ENCODE measurements around the gene TRMT61A.

Gene TRMT61A

GRCh38 chr14:103535081-103535890, 6.3 kb downstream of the TRMT61A start:
- DNase-seq (ENCODE audit: low read depth in 2 of 2): no peak

GRCh38 chr14:103535891-103536565, 7.0 kb downstream of the TRMT61A start:
- no peak for DNase-seq (ENCODE audit: low read depth in 2 of 2)

GRCh38 chr14:103536693-103537092, 7.7 kb downstream of the TRMT61A start:
- no peak for DNase-seq (ENCODE audit: low read depth in 2 of 2)

- DNase-seq (ENCODE audit: low read depth in 2 of 2): no peak
Observed at GRCh38 chr14:103537175-103537990, 8.4 kb downstream of the TRMT61A start.

- no peak for DNase-seq (ENCODE audit: low read depth in 2 of 2)
Observed at GRCh38 chr14:103538291-103539055, 9.5 kb downstream of the TRMT61A start.

GRCh38 chr14:103539056-103539825, 10.2 kb downstream of the TRMT61A start:
- DNase-seq (ENCODE audit: low read depth in 2 of 2): no peak

- DNase-seq (ENCODE audit: low read depth in 2 of 2): no peak
Observed at GRCh38 chr14:103540821-103541708, 12.1 kb downstream of the TRMT61A start.

- DNase-seq (ENCODE audit: low read depth in 2 of 2): no peak
Observed at GRCh38 chr14:103541709-103542604, 13.0 kb downstream of the TRMT61A start.

GRCh38 chr14:103542605-103543088, 13.7 kb downstream of the TRMT61A start:
- DNase-seq (ENCODE audit: low read depth in 2 of 2): no peak

- DNase-seq (ENCODE audit: low read depth in 2 of 2): no peak
Observed at GRCh38 chr14:103543140-103543539, 14.1 kb downstream of the TRMT61A start.

GRCh38 chr14:103543721-103544387, 14.9 kb downstream of the TRMT61A start:
- DNase-seq (ENCODE audit: low read depth in 2 of 2): no peak

GRCh38 chr14:103544388-103545218, 15.6 kb downstream of the TRMT61A start:
- DNase-seq (ENCODE audit: low read depth in 2 of 2): no peak

- no peak for DNase-seq (ENCODE audit: low read depth in 2 of 2)
Observed at GRCh38 chr14:103545219-103545914, 16.4 kb downstream of the TRMT61A start.

GRCh38 chr14:103545915-103546651, 17.1 kb downstream of the TRMT61A start:
- DNase-seq (ENCODE audit: low read depth in 2 of 2): no peak

- peak; percentile 42 to 48 for DNase-seq (ENCODE audit: low read depth in 2 of 2)
Observed at GRCh38 chr14:103546652-103547454, 17.9 kb downstream of the TRMT61A start.

Measured in activated CD8-positive, alpha-beta memory T cell treated with anti-CD3 and anti-CD28 coated beads for 4 hours (primary cell).